Neural cell (in vitro differentiated cells): ENCODE results near the gene AMPD2.

ENCODE experiments used
- CTCF ChIP-seq: fragments of 450-650 bp; IDR thresholded peaks from 2 replicates; pipeline ENCODE4 v1.5.1; 2014; ENCODE audit warnings: antibody characterized with exemption, mild to moderate bottlenecking, moderate library complexity; ENCODE audit not compliant: poor library complexity, severe bottlenecking
- EZH2 ChIP-seq: fragments of 200-600, 300-800 bp; shearing (Covaris generic), sonication (generic); IDR thresholded peaks from 2 replicates; pipeline ENCODE4 v1.6.1; 2014; ENCODE audit warnings: antibody characterized with exemption, low read length, borderline replicate concordance, mild to moderate bottlenecking; ENCODE audit not compliant: insufficient read depth, poor library complexity, severe bottlenecking
- REST ChIP-seq: IDR thresholded peaks from 2 replicates; pipeline ENCODE4 v1.6.1; 2012; ENCODE audit warnings: borderline replicate concordance
- SMC3 ChIP-seq: fragments of 450-650 bp; conservative IDR thresholded peaks from 2 replicates; pipeline ENCODE4 v1.6.1; 2014; ENCODE audit warnings: antibody characterized with exemption, mild to moderate bottlenecking, moderate library complexity; ENCODE audit not compliant: poor library complexity

- TF ChIP-seq CTCF, result no peak
- no peak for TF ChIP-seq SMC3
- no peak for TF ChIP-seq EZH2
- no peak for TF ChIP-seq REST
These were observed 12.2 kb downstream of the AMPD2 start for GRCh38 chr1:109631513-109632505.
